Left lobe of liver (tissue), 2 donors: ENCODE results near the gene NUMBL. TPM values are rescaled to one million over a fixed set of nuclear protein-coding genes. Genes with fewer than 3 reads are reported as not detected.
"Not testable (repeated sequence)": the region's sequence is repeated elsewhere in the genome, so short reads cannot be mapped to it uniquely, and the experiment has no call there.

Source experiments
- ATAC-seq: fragments of 200-7000 bp; cut with Tn5 transposase; one replicate; pipeline ENCODE4 v1.9.1; 2020; ENCODE audit warnings: mild to moderate bottlenecking, moderate library complexity
- DNase-seq: peaks from one replicate; pipeline ENCODE4 v3.0.0-alpha.2; 2020; ENCODE audit warnings: low spot score
- total RNA-seq: library from RNA; stranded (reverse); gene quantifications from one replicate; pipeline ENCODE4 v1.2.1, GENCODE V29; 2021
- donor health status: DM: no; HTN: no; CAD: no; lungs with moderate emphysema.
- donor health status: DM: no; HTN: yes; CAD: no.

Gene NUMBL
- total RNA-seq, 1 donor from 2014 or later = 21.7 TPM

- ATAC-seq (no peak), DNase-seq (no peak)
Measured at GRCh38 chr19:40638327-40638726, 52.1 kb downstream of the NUMBL start.

DNA sequence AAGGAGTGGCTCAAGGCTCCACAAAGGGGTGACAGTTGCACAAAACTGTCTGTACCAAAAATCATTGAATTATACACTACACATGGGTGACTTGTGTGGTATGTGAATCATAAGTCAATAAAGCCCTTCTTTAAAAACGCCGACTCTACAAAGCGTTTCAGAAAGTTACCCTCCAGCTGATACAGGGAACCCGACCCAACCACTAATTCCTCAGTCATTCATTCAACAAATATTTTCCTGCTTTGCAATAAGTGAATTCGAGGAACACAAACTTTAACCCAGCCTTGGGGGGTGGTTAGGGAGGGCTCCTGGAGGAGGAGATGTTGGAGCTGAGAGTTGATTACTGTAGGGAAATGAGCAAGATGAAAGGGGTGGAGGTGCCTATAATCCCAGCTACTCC is 57.2 kb downstream of the NUMBL start:
- DNase-seq (no peak), ATAC-seq (no peak)

DNA sequence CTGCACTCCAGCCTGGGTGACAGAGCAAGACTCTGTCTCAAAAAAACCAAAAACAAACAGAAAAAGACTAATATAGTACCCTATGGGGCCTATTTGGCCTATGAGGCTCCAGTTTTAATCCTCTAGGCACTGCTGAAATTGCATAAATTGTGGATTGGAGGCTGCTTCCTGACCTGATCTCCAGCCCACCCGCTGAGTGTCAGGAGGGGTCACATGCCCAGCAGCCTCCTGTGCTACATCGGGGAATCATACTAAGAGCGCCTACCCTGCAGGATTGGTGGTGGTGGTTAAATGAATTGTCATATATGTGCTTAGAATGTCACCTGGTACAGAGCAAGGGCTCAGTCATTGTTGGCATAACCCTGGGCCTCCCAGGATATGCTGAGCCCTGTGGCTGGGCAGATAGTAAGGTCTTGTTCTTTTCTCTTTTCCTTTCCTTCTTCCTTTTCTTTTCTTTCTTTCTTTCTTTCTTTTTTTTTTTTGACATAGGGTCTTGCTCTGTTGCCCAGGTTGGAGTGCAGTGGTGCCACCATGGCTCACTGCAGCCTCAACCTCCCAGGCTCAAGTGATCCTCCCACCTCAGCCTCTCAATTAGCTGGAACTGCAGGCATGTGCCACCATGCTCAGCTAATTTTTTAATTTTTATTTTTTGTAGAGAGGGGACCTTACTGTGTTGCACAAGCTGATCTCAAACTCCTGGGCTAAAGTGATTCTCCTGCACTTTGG is 58.0 kb downstream of the NUMBL start:
- ATAC-seq (no peak), DNase-seq (no peak)

GRCh38 chr19:40630571-40631160 is 59.8 kb downstream of the NUMBL start:
- no peak for ATAC-seq
- DNase-seq = no peak

DNA sequence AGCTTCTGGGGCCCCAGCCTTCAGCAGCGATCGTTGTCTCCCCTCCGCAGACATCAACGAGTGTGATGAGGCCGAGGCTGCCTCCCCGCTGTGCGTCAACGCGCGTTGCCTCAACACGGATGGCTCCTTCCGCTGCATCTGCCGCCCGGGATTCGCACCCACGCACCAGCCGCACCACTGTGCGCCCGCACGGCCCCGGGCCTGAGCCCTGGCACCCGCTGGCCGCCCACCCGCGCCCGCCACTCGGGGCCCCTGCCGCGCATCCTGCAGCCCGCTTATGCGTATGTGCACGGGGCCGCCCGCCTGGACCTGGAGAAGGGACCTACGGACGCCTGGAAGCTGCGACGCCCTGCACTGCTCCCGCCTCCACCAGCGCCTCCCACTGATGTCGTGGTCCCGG is 61.1 kb downstream of the NUMBL start:
- DNase-seq (no peak), ATAC-seq (no peak)

DNA sequence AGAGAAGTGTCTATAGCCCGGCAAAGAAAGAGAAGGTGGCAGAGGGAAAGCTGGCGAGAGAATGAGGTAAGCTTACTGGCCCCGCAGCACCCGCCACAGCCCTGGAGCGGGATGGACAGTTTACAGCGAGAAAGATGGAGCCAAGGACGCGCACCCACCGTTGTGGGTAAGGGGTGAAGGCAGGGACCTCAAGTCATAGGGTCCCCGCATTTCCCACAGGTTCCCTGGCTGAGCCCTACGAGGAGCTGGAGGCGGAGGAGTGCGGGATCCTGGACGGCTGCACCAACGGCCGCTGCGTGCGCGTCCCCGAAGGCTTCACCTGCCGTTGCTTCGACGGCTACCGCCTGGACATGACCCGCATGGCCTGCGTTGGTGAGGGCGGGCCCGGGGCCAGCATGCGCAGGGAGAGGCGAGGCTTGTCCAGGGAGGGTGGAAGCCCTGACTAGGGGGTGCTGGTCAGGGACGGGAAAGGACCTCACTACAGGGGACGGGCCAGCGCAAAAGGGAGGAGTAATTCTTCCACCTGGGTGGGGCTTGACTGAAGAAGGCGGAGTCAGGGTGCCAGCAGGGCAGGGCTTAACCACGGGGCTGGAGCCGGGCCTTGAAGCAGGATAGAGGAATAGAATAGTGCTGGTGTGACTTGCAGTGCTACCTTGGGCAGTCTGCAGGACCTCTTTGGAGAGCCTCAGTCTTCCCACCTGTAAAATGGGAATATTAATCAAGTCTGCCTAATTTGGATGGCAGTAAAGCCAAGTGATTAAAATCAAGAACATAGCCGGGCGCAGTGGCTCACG is 62.8 kb downstream of the NUMBL start:
- no peak for DNase-seq

GRCh38 chr19:40626918-40627317 is 63.5 kb downstream of the NUMBL start:
- no peak for ATAC-seq
- DNase-seq = no peak

More for the DNA sequence above, 62.8 kb downstream of the NUMBL start:
- no peak for ATAC-seq

DNA sequence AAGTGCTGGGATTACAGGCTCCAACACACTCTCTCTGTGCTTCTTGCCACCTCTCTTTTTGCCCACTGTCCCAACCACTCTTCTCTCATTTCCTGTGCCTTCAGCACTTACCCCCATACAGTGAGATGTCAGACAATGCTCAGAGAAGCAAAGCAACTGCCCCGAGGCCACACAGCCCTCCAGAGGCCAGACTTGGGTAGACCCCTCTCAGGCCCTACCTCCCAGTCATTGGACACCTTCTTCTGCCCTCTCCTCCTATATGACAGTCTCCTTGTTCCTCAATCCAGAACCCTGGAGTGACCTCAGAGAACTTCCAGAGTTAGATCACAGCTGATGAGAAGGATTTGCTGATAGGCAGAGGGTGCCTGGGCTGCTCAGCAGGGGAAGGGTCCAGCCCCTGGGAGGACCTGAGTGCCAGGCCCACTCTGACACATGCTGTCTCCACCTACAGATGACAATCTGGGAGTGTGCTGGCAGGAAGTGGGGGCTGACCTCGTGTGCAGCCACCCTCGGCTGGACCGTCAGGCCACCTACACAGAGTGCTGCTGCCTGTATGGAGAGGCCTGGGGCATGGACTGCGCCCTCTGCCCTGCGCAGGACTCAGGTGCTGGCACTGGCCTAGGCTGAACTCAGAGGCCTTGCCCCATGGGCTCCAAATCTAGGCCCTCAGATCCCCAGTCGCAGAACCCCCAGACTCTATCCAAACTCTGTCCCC is 64.9 kb downstream of the NUMBL start:
- ATAC-seq = no peak
- DNase-seq = no peak

- ATAC-seq, DNase-seq: not testable (repeated sequence)
Measured at GRCh38 chr19:40624369-40625153, 65.9 kb downstream of the NUMBL start.

- peak; percentile 72 for ATAC-seq
- no peak for DNase-seq
Measured at GRCh38 chr19:40623403-40624251, 66.8 kb downstream of the NUMBL start.

- DNase-seq (no peak), ATAC-seq (no peak)
Measured at GRCh38 chr19:40622773-40623075, 67.7 kb downstream of the NUMBL start.

GRCh38 chr19:40621966-40622772 is 68.3 kb downstream of the NUMBL start:
- DNase-seq (no peak), ATAC-seq (no peak)

DNA sequence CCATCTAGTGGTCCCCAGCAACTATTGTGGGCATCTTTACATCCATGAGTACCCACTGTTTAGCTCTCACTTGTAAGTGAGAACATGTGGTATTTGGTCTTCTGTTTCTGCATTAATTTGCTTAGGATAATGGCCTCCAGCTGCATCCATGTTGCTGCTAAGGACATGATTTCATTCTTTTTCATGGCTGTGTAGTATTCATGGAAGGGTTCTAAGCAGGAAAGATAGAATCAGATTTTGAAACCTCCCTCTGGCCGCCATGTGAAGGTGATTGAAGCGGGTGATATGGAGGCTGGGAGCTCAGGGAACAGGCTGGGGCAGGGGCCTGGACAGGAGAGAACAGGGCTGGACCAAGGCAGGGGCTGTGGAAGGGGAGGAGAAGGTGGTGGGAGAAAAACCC is 69.2 kb downstream of the NUMBL start:
- ATAC-seq (no peak), DNase-seq (no peak)

- no peak for DNase-seq
- no peak for ATAC-seq
Measured at GRCh38 chr19:40620161-40620485, 70.3 kb downstream of the NUMBL start.

DNA sequence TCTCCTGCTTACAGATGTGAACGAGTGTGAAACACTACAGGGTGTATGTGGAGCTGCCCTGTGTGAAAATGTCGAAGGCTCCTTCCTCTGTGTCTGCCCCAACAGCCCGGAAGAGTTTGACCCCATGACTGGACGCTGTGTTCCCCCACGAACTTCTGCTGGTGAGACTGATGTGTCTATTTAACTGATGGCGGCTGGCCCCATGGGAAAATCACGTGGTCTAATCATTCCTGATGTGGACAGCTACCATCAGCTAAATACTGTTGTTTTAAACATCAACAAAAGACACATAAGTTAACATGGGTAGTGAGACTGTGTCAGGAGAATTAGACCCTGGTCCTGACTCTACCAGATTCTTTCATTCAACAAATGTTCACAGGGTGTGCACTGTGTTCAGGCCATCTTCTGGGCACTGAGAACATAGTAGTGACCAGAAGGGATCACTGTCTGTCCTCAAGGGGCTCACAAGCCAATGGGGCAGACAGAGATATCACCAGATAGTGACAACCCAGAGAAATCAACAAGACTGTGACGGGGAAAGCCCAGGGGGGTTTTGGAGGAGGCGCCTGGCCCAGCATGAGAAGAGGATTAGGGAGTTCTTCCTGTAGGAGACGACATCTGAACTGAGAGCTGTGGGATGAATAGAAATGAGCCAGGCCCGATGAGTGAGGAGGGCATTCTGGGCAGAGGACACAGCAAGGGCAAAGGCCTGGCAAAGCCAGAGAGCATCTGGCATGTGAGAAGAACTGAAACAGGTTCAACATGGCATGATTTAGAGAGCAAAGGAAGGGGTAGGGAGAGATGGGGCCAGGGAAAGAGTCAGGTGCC is 70.9 kb downstream of the NUMBL start:
- DNase-seq (no peak), ATAC-seq (no peak)

DNA sequence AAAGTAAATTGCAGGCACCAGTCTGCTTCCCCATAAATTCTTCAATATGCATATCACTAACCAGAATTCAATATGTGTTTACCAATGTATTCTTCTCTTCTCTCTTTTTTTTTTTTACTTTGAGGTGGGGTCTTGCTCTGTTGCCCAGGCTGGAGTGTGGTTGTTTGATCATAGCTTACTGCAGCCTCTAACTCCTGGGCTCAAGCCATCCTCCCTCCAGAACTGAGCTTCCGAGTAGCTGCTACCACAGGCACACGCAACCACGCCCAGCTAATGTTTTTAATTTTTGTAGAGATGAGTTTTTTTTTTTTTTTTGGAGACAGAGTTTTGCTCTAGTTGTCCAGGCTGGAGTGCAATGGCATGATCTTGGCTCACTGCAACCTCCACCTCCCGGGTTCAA is 72.5 kb downstream of the NUMBL start:
- no peak for ATAC-seq
- DNase-seq = no peak

DNA sequence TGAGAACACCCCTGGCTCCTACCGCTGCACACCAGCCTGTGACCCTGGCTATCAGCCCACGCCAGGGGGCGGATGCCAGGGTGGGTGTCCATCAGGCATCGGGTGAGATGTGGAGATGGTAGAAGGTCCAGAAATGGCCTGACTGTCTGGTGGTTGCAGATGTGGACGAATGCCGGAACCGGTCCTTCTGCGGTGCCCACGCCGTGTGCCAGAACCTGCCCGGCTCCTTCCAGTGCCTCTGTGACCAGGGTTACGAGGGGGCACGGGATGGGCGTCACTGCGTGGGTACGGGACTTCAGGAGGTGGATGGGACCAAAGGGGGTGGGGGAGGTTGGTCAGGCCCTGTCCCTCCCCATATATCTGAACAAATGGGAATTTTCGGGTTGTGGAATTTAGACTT is 73.5 kb downstream of the NUMBL start:
- ATAC-seq (no peak), DNase-seq (no peak)

DNA sequence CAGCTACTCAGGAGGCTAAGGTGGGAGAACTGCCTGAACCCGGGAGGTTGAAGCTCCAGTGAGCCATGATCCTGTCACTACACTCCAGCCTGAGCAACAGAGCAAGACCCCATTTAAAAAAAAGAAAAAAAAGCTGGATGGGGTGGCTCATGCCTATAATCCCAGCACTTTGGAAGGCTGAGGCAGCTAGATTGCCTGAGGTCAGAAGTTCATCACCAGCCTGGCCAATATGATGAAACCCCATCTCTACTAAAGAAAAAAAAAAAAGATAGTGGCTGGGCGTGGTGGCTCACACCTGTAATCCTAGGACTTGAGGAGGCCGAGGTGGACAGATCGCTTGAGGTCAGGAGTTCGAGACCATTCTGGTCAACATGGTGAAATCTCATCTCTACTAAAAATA is 74.3 kb downstream of the NUMBL start:
- DNase-seq = no peak
- peak; percentile 31 for ATAC-seq
